GM13976 (cell line): ENCODE measurements around the gene SLF1.

Experiments
- DNase-seq: peaks from one replicate; pipeline ENCODE4 v3.0.0; 2012; ENCODE audit warnings: low spot score
- CTCF ChIP-seq: IDR thresholded peaks from 2 replicates; pipeline ENCODE4 v1.5.1; 2012; ENCODE audit warnings: borderline replicate concordance, mild to moderate bottlenecking; ENCODE audit not compliant: insufficient read depth; ENCODE audit errors: extremely low read depth, missing control alignments, control extremely low read depth
- in situ Hi-C: fragments of 300-500 bp; cut with MboI; formaldehyde crosslinking; loops from one replicate; pipeline ENCODE4 v1.12.0; 2022; ENCODE audit warnings: low sequenced_read_pairs, mixed read lengths, inconsistent platforms; ENCODE audit not compliant: unreplicated experiment

The SLF1 gene

DNA sequence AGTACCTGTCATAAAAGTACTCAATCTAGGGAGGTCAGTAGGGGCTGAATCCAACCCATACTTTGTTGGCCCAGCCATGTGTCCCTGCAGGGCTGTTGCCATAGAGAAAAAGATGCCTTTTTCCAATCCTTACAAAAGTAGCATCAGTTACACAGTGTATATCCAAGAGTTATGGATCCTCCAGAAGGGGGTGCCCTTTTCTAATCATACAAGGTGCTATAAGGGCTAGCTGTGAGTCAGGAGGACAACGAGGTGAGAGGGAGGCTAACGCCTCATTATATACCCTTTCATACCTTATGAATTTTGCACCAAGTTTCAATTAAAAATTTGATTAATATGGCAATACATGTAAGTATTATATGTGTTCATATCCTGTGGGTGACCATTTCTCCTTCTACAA lies 4.9 kb upstream of the SLF1 start:
- in situ Hi-C loops = no loop called here
- DNase-seq = peak; percentile 17
- peak; percentile 39 for TF ChIP-seq CTCF

DNA sequence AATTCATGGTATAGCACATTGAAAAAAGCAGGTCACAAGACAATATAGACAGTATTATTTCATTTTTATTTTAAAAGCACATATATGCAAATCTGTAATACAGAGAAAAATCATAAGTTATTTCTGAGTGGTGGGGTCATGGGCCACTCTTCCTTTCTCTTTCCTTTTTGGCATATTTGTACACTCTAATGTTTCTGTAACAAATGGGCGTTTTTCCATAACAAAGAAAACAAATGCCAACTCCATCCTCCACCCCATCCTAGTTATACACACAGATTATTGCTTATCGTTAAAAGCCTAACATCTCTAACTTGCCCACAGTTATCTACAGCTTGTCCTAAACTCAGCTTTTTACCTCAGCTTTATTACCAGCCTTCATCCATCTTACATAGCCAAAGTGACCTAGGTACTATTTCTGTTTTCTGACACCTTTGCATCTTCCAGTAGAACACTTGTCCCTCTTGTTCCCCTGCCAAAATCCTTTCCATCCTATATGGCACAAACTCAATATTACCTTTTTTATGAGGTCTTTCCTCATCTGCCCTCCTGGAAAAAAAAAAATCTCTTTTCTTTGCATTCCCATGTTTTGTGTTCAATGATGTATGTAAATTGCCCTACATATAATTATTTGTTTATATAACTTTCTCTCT lies 4.2 kb upstream of the SLF1 start:
- DNase-seq = no peak
- in situ Hi-C loops = no loop called here

GRCh38 chr5:94615862-94616261 lies 2.6 kb upstream of the SLF1 start:
- TF ChIP-seq CTCF = no peak
- no peak for DNase-seq
- in situ Hi-C loops = no loop called here

More for the DNA sequence above, 4.2 kb upstream of the SLF1 start:
- no peak for TF ChIP-seq CTCF

DNA sequence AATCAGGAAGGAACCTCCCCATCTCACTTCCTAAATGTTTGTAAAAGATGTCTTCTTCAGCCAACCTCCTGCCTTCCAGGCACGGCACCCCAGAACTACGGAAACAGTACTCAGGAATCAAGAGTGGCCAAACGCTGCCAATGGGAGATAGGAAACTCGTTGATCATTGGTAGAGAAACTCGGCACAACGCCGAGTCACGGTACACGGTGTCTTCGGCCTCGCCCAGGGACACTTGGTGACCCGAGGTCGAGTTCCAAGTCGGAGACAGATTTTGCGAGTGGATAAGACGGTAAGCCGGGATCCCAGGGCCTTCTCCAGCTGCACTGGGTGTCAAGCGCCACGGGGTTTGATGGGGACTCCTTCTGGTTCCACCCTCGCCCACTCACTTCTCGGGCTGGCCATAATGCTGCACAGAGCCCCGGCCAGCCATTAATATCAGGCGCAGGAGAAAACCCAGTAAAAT lies 408 bp upstream of the SLF1 start:
- DNase-seq = peak; percentile 31
- no peak for TF ChIP-seq CTCF
- in situ Hi-C loops = no loop called here

DNA sequence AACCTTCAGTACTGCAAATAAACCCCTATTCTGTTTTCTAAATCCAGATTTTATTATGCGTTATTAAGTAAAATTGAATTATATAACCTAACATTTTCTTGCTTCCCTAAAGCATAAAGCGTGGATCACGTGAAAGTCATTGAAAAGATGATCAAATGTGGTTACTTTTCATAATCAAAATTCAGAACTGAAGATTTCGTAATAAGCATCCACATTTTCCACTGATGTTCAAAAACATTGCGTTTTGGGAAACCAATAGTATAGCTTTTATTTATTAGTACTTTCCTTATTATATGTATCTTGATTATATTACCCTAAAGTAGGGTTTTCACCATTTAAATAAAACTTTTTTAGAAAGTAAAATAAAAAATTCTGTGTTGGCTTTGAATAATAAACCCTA lies 1.8 kb downstream of the SLF1 start:
- in situ Hi-C loops = no loop called here
- DNase-seq = no peak
- no peak for TF ChIP-seq CTCF

DNA sequence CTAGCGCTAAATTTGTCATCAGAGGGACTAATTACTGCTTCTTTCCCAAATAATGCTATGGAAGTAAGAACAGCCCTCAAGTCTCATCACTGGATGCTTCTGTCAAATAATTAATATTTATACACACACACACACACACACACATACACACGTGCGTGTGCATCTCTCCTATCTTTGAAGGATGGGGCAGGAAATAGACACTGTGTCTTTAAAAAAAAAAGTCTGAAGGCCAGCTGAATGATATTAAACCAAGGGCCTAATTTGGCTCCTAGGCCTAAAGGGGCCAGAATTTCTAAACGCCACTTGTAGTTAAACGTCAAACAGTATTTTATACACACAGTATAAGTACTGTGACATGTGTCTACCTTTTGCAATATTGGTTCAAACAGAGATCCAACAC lies 3.3 kb downstream of the SLF1 start:
- no peak for DNase-seq

More for the DNA sequence above, 3.3 kb downstream of the SLF1 start:
- in situ Hi-C loops = no loop called here
- TF ChIP-seq CTCF = no peak
